Osteocyte (in vitro differentiated cells): Measurements from ENCODE around the gene TTC21B. TPM values are rescaled to one million over a fixed set of nuclear protein-coding genes. Genes with fewer than 3 reads are reported as not detected.

Experiments
- DNase-seq: peaks from one replicate; pipeline ENCODE4 v3.0.0; 2021; ENCODE audit warnings: mixed read lengths; ENCODE audit not compliant: unreplicated experiment; ENCODE audit errors: extremely low spot score
- H3K27ac Mint-ChIP-seq: one replicate; pipeline ENCODE4 v1.8.0; 2021; ENCODE audit warnings: mild to moderate bottlenecking, mixed read lengths; ENCODE audit not compliant: unreplicated experiment
- H3K27me3 Mint-ChIP-seq: one replicate; pipeline ENCODE4 v1.8.0; 2021; ENCODE audit warnings: mixed read lengths; ENCODE audit not compliant: unreplicated experiment
- H3K36me3 Mint-ChIP-seq: one replicate; pipeline ENCODE4 v1.8.0; 2021; ENCODE audit warnings: mixed read lengths; ENCODE audit not compliant: unreplicated experiment
- H3K4me1 Mint-ChIP-seq: one replicate; pipeline ENCODE4 v1.8.0; 2021; ENCODE audit warnings: mixed read lengths; ENCODE audit not compliant: unreplicated experiment
- H3K4me3 Mint-ChIP-seq: one replicate; pipeline ENCODE4 v1.8.0; 2021; ENCODE audit warnings: mild to moderate bottlenecking, moderate library complexity, mixed read lengths; ENCODE audit not compliant: unreplicated experiment
- H3K9me3 Mint-ChIP-seq: one replicate; pipeline ENCODE4 v1.8.0; 2021; ENCODE audit warnings: mixed read lengths; ENCODE audit not compliant: unreplicated experiment
- total RNA-seq: library from RNA; stranded (reverse); gene quantifications from 2 replicates; pipeline ENCODE4 v1.2.1, GENCODE V29; 2021
- TF ChIP-seq, protein P1 (sequence below): fragments of 200-600 bp; sonication (generic); IDR thresholded peaks from 2 replicates; pipeline ENCODE4 v1.5.0; 2021; ENCODE audit warnings: antibody characterized with exemption, mild to moderate bottlenecking, moderate library complexity

The TTC21B gene
- total RNA-seq, 1 donor from 2014 or later = 25.1 TPM

DNA sequence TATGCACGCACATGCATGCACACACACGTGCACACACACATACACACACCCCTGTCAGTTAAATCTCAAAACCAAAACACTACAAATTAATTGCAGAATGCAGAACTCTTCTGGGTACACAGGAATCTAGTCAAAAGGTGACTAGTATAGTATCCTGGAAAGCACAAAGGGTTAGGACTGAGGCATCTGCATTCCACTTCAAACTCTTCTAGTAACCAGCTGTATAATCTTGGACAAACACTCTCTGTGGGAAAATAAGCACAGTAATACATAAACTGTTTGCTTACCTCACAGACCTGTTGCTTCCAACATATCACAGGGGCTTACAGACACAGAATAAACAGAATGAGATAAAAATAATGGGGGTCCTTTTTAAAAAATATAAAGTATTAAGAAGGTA is 49.1 kb downstream of the TTC21B start:
- TF ChIP-seq, protein P1, sequence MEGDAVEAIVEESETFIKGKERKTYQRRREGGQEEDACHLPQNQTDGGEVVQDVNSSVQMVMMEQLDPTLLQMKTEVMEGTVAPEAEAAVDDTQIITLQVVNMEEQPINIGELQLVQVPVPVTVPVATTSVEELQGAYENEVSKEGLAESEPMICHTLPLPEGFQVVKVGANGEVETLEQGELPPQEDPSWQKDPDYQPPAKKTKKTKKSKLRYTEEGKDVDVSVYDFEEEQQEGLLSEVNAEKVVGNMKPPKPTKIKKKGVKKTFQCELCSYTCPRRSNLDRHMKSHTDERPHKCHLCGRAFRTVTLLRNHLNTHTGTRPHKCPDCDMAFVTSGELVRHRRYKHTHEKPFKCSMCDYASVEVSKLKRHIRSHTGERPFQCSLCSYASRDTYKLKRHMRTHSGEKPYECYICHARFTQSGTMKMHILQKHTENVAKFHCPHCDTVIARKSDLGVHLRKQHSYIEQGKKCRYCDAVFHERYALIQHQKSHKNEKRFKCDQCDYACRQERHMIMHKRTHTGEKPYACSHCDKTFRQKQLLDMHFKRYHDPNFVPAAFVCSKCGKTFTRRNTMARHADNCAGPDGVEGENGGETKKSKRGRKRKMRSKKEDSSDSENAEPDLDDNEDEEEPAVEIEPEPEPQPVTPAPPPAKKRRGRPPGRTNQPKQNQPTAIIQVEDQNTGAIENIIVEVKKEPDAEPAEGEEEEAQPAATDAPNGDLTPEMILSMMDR = no peak
- Mint-ChIP-seq H3K27ac (no peak overlapping the region), H3K36me3 (peaks cover 26% of the 10 kb centered on the region), H3K4me1 (peaks cover 27% of the 10 kb centered on the region), H3K4me3 (no peak overlapping the region), H3K27me3 (no peaks in the 10 kb centered on the region), H3K9me3 (no peaks in the 10 kb centered on the region)
- DNase-seq = no peak

DNA sequence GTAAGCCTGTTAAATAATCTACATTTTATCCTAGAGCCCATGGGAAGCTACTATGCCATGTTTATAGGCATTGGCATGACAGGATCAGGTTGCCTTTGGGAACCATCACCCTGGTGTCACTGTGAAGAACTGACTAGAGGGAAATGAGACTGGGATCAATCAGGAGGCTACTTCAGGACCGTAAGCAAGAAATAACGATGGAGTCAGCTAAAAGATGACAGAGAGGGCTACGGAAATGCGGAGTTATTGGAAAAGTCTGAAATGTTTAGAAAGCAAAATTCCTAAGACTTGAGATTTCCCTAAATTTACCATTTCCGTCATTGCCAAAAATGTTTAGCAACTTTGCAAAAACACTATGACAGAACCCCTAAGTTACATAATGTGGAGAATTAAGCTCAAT is 50.2 kb downstream of the TTC21B start:
- TF ChIP-seq, protein P1 = no peak
- Mint-ChIP-seq H3K4me1 (peaks cover 38% of the 10 kb centered on the region), H3K9me3 (no peaks in the 10 kb centered on the region), H3K4me3 (no peak overlapping the region), H3K36me3 (peaks cover 29% of the 10 kb centered on the region), H3K27me3 (no peaks in the 10 kb centered on the region), H3K27ac (peak overlapping the region; percentile 81)
- no peak for DNase-seq

GRCh38 chr2:165902934-165903333 is 50.6 kb downstream of the TTC21B start:
- H3K4me1 Mint-ChIP-seq = peaks cover 42% of the 10 kb centered on the region
- TF ChIP-seq, protein P1 = peak; percentile 38
- peaks cover 34% of the 10 kb centered on the region for H3K36me3 Mint-ChIP-seq

GRCh38 chr2:165901620-165902298 is 51.8 kb downstream of the TTC21B start:
- TF ChIP-seq, protein P1 = no peak
- no peaks in the 10 kb centered on the region for H3K9me3 Mint-ChIP-seq
- DNase-seq = no peak

More at GRCh38 chr2:165902934-165903333, 50.6 kb downstream of the TTC21B start:
- no peaks in the 10 kb centered on the region for H3K9me3 Mint-ChIP-seq
- DNase-seq = no peak
- peak overlapping the region; percentile 2 for H3K4me3 Mint-ChIP-seq
- peak overlapping the region; percentile 81 for H3K27ac Mint-ChIP-seq
- no peaks in the 10 kb centered on the region for H3K27me3 Mint-ChIP-seq

DNA sequence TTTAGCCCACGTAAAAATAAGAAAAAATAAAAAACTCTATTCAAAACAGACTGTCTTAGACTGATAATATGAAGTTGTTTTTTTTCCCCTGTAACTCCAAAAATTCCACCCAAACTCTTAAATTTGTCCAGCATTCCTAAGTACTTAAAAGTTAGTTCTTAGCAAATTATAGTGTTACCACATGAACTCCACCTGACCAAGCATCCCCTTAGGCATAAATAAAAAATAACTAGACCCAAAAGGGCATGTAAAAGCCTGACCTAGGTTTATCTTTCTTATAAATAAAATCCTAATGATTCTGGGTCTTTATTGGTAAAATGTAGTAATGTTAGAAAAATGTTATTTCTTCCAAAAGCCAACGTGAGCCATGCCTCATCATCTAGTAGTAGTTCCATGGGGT is 54.3 kb downstream of the TTC21B start:
- H3K9me3 Mint-ChIP-seq = no peaks in the 10 kb centered on the region
- no peak for DNase-seq
- no peak overlapping the region for H3K4me3 Mint-ChIP-seq
- no peaks in the 10 kb centered on the region for H3K27me3 Mint-ChIP-seq
- TF ChIP-seq, protein P1 = no peak
- H3K4me1 Mint-ChIP-seq = peaks cover 44% of the 10 kb centered on the region
- peak overlapping the region; percentile 64 for H3K27ac Mint-ChIP-seq
- H3K36me3 Mint-ChIP-seq = peaks cover 44% of the 10 kb centered on the region

More at GRCh38 chr2:165901620-165902298, 51.8 kb downstream of the TTC21B start:
- Mint-ChIP-seq H3K36me3 (peaks cover 39% of the 10 kb centered on the region), H3K4me3 (no peak overlapping the region), H3K4me1 (peaks cover 49% of the 10 kb centered on the region), H3K27ac (no peak overlapping the region), H3K27me3 (no peaks in the 10 kb centered on the region)
